Left renal pelvis (tissue), 4 donors: Measurements from ENCODE around the gene SLC66A1. TPM values are rescaled to one million over a fixed set of nuclear protein-coding genes. Genes with fewer than 3 reads are reported as not detected.
"Not testable (repeated sequence)": the region's sequence is repeated elsewhere in the genome, so short reads cannot be mapped to it uniquely, and the experiment has no call there.

Source experiments
- DNase-seq, 4 donors: peaks; one replicate each; pipeline ENCODE4 v3.0.0-alpha.2; 2013; ENCODE audit warnings: low read depth in 4 of 4, low spot score in 3 of 4
- polyA plus RNA-seq, 4 donors: library from polyadenylated mRNA; unstranded; fragments of 120-200 nt; gene quantifications; one replicate each; pipeline ENCODE4 v1.2.1, GENCODE V29; 2013; ENCODE audit not compliant: insufficient read length in 4 of 4

Gene SLC66A1
- polyA plus RNA-seq = 10 to 100 TPM in 3 of 4 donors, 1 to 10 TPM in 1; 8.7 to 19.4 (median 10.7) TPM

DNA sequence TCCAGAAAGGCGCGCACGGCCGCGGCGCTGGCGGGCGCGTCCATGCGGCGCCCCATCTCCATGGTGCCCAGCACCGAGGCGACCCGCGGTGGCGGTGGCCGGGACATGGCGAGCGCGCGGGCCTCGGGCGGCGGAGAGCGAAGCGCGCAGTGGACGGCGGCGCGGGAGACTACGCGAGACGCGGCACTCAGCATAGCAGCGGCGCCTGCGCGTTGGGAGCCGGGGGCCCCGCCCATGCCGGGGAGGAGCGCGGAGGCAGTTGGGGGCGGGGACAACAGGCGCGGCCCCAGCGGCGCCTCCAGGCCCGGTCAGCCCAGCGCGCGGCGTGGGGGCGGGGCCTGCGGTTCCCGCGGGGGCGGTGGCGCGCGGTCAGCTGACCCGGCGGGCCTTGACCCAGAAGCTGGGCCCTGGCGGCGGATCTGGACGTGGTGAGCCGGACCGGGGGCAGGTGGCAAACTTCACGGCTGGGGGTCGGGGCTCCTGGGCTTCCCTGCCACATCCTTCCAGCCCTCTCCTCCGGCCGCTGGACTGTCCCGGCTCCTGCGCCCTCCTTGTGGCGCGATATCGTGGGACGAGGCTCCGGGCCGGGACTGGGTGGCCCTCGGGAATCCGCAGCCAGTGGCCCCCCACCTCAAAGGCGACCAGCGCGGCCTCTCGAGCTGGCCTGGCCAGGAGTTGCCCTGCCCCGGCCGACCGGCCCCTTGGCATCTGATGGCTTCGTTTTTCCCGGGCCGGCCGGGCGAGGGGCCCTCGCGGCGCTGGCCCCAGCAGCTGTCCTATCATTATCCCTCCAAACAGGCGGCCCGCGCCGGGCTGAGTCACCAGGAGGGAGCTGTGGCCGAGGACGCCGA, at the start of gene SLC66A1, which contains the start of gene AKR7A2:
Gene SLC66A1, plus strand, starts transcription at position 396 of the 851 bp plus-strand sequence. CDS start 5,352 bp downstream, outside the sequence.
Gene AKR7A2, minus strand, starts transcription at position 214 of the 851 bp plus-strand sequence. Its CDS starts 20 bp downstream, at position 194.
- DNase-seq = peak; percentile 77 to 88 (median 86)

- DNase-seq = no peak
These were observed 49.4 kb upstream of the SLC66A1 start for GRCh38 chr1:19262744-19263143.

DNA sequence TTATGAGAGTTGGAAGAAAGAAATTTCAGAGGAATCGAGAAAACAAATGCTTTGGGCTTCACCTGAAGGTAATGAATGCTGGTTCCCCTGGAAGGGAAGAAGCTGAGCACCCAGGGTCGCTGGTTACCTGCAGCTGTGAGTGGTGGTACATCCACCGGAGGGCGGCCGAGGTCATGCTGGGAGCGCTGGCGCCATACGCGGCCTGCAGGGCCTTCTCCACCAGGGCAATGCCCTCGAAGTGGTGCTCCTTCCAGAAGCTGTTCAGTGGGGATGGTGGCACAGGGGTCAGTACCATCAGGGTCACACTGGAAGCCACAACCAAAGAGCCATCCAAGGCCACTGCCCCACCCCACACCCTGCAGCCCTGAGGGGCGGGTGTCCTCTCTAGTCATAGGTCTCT, 43.7 kb upstream of the SLC66A1 start:
- no peak for DNase-seq

- not testable (repeated sequence) for DNase-seq
These were observed 42.4 kb upstream of the SLC66A1 start for GRCh38 chr1:19269427-19270342.

- not testable (repeated sequence) for DNase-seq
These were observed 41.8 kb upstream of the SLC66A1 start for GRCh38 chr1:19270343-19270730.

GRCh38 chr1:19272064-19272463, 40.1 kb upstream of the SLC66A1 start:
- no peak for DNase-seq

DNA sequence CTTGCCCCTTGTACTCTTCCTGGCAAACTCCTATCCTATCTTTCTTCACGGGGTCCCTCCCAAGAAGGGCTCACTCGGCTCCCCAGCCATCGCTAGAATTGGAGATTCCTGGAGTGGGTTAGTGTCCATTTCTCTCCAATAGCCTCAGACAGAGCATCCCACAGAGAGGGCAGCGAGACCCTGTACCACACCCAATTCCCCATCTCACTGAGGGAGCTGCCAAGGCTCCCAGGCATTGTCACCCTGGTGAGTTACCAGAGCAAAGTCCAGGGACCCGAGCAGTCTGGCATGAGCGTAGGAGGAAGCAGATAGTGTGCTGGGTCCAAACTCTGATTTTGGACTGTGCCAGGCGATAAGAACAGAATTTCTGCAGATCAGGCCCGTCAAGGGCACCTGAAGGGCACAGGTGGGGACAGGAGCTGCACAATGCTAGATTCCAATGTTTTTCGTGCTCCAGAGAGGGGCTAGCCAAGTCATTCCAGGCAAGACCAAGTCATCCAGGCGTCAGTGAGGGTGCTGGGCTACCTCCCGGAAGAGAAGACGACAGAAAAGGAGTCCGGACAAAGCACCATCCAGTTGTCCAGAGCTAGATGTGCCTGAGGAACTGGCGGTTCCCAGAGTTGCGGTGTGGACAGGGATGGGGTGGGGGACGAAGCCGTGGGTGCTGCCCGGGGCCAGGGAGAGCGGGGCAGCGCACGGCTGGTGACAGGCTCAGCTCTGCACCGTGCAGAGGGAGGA, 38.9 kb upstream of the SLC66A1 start:
- no peak for DNase-seq

DNA sequence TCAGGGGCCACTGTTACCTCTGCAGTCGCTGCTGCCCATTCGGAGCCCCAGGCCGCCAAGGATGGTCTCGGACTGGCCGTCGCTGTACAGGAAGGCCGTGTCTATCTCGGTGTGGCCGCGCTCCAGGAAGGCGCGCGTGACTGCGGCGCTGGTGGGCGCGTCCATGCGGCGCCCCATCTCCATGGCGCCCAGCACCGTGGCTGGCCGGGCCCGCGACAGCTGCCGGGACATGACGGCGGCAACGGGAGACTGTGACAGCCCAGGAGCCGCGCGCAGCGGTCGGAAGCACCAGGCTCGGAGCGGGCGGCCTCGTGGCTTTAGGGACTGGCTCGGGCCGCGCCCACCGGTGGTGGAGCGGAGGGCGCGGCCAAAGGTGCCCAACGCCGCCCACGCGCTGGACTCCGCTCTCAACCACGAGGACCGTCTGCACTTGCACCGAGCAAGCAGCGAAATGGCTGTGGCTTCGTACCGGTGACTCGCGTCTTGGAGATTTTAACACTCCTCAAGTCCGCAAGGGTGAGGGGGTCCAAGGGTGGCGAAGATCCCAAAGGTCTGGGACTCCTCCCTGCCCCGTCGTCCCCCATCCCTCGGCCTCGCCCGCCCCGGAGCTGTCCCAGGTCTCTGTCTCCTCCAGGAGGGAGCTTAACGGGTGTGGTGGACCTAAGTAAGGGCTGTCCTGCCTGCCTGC, 38.1 kb upstream of the SLC66A1 start:
- DNase-seq = not testable (repeated sequence)

DNA sequence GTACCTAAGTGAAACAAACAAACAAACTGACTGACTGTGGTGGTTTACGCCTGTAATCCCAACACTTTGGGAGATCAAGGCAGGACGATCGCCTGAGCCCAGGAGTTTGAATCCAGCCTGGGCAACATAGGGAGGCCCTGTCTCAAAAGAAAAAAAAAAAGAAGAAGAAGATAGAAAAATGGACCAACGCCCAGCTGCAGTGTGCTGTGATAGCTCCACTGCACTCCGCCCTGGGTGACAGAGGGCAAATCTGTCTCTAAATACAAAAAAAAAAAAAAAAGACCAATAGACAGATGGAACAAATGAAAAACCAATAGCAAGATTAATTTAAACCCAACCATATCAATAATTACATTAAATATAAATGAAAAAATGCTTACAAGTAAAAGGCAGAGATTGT, 37.5 kb upstream of the SLC66A1 start:
- DNase-seq = no peak

DNA sequence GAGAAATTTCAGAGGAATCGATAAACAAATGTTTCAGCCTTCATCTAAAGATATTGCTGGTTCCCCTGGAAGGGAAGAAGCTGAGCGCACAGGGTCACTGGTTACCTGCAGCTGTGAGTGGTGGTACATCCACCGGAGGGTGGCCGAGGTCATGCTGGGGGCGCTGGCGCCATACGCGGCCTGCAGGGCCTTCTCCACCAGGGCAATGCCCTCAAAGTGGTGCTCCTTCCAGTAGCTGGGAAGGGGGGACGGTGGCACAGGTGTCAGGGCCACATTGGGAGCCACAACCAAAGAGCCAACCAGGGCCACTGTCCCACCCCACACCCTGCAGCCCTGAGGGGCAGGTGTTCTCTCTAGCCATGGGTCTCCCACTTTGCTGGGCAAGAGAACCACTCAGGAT, 28.2 kb upstream of the SLC66A1 start:
- DNase-seq = no peak

DNA sequence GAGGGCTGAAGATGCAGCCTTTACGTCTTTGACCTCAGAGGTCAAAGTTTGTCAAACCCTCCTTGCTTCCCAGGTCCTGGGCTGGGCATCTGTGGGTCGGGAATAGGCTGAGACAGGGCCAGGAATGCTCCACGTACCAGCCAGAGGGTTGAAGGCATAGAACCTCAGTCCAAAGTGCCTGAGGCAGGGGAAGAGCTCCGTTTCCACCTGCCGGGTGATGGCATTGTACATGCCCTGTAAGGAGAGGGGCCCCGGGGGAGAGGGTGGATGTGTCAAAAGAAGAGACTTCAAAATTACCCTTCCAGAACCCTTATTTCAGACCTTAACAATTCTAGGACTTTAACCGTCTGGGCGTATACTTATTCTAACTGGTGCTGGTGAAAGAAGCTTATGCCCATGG, 27.2 kb upstream of the SLC66A1 start:
- no peak for DNase-seq

- DNase-seq = not testable (repeated sequence)
These were observed 26.8 kb upstream of the SLC66A1 start for GRCh38 chr1:19285366-19285765.

DNA sequence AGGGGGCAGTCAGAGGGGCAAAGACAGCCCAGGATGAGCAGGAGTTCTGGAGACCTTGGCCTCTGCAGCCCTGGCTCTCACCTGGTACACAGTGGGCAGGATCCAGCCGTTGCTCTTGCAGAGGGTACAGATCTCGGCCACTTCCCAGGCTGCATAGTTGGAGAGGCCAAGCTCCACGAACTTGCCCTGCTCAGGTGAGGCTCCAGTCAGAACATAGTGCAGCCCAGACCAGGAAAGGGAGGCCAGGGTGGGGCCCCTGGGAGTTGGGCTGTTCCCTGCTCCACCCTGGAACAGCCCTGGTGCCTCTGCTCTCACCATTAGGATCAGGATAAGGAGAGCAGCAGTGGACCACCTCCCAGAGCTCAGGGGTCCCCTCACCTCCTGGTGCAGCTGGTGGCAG, 26.3 kb upstream of the SLC66A1 start:
- not testable (repeated sequence) for DNase-seq

DNA sequence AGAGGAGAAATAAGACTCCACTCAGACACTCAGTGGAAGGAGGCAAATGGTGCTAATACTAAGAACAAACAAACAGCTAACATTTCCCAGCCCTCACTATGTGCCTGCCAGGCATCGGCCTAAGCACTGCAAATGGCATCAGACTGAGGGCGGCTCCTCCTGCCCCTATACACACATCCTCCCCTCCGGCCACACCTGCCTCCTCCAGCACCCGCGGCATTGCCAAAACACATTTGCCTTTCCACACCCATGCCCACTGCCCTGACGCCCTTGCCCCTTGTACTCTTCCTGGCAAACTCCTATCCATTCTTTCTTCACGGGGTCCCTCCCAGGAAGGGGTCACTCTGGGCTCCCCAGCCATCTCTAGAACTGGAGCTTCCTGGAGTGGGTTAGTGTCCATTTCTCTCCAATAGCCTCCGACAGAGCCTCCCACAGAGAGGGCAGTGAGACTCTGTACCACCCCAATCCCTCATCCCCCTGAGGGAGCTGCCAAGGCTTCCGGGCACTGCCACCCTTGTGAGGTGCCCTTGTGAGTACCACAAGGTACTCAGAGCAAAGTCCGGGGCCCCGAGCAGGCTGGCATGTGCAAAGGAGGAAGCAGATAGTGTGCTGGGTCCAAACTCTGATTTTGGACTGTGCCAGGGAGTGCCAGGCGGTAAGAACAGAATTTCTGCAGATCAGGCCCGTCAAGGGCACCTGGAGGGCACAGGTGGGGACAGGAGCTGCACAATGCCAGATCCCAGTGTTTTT, 24.5 kb upstream of the SLC66A1 start:
- DNase-seq = no peak

DNA sequence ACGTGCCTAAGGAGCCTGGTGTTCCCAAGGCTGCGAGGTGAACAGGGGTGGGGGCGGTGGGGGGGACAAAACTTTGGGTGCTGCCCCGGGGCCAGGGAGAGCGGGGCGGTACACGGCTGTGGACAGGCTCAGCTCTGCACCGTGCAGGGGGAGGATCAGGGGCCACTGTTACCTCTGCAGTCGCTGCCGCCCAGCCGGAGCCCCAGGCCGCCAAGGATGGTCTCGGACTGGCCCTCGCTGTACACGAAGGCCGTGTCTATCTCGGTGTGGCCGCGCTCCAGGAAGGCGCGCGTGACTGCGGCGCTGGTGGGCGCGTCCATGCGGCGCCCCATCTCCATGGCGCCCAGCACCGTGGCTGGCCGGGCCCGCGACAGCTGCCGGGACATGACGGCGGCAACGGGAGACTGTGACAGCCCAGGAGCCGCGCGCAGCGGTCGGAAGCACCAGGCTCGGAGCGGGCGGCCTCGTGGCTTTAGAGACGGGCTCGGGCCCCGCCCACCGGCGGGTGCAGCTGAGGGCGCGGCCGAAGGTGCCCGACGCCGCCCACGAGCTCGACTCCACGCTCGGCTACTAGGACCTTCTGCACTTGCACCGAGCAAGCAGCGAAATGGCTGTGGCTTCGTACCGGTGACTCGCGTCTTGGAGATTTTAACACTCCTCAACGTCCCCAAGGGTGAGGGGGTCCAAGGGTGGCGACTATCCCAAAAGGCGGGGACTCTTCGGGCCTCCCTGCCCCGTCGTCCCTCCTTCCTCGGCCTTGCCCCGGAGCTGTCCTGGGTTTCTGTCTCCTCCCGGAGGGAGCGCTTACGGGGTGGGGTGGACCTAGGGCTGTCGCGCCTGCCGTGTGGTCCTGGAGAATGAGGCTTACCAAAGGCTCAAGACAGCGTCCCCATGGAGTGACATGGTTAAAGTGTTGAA, 23.5 kb upstream of the SLC66A1 start, which contains the start of gene AKR7A3:
Gene AKR7A3, minus strand, starts transcription at position 447 of the 918 bp plus-strand sequence. Its CDS starts 61 bp downstream, at position 386.
- DNase-seq = not testable (repeated sequence)

- DNase-seq = no peak
These were observed 22.9 kb upstream of the SLC66A1 start for GRCh38 chr1:19289244-19289643.

DNA sequence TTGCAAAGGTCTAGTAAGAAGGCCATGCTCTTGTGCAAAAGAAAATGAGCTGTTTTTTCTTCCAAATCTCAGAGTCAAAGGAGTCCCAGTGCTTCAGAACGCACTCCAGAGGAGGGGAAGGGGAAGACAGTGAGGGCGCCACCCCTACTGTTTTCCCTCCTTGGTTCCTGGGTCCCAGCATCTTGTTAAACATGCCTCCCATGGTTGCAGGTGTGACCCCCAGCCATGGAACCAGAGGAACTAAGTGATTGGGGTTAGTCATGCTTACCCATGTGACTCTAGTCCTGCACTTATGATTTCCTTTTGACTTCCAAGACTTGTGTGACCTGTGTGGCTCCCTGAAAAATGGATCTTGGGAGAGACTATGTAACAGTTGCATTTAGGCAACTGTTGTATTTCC, 17.5 kb upstream of the SLC66A1 start:
- DNase-seq = no peak

DNA sequence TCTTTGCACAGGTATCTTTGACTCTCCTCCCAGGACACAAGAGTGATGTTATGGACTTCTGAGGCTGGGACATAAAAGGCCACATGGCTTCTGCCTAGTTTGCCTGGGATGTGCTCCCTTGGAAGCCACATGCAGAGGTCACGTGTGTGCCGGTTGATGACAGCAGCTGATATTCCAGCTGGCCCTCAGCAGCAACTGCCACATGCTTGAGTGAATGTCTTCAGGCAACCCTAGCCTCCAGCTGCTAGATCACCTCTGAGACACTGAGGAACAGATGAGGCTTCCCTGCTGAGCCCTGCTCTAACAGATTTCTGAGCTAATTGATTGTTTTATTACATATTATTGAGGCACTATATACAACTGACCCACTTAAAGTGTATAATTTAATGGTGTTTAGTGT, 11.9 kb upstream of the SLC66A1 start:
- no peak for DNase-seq
